Measurements from ENCODE around the gene LIMK1. TPM values are rescaled to one million over a fixed set of nuclear protein-coding genes. Genes with fewer than 3 reads are reported as not detected.

LIMK1 gene
- total and polyA plus RNA-seq, 4 donors: 6.1 to 18.9 (median 11.6) TPM

- Histone ChIP-seq H3K4me3 (ENCODE audit: low read length in 2 of 2) (no peak overlapping the region), H3K27me3 (ENCODE audit: control insufficient read depth in 1 of 2, insufficient read depth in 2 of 2, low read length in 1 of 2) (no peaks in the 10 kb centered on the region), H3K9me3 (ENCODE audit: control insufficient read depth, low read length) (no peaks in the 10 kb centered on the region), H3K4me1 (ENCODE audit: control insufficient read depth in 1 of 2, insufficient read depth in 2 of 2, low read length in 2 of 2) (no peaks in the 10 kb centered on the region), H3K36me3 (ENCODE audit: control insufficient read depth in 1 of 2, insufficient read depth in 2 of 2, low read length in 1 of 2) (no peaks in the 10 kb centered on the region), H3K27ac (ENCODE audit: low read depth in 1 of 2, low read length in 2 of 2) (no peak overlapping the region)
- WGBS, 2 donors: 88 to 90% methylated on average over 11 of the region's 11 CpGs
- ATAC-seq (ENCODE audit: low FRiP score) (peak; percentile 33), DNase-seq (peak in 1 of 2 donors; percentile 69)
- intact Hi-C loops (cut with DNase I): no loop called here
These were observed 14.5 kb downstream of the LIMK1 start for GRCh38 chr7:74097937-74098614.

GRCh38 chr7:74099031-74099430 lies 15.4 kb downstream of the LIMK1 start:
- H3K27ac ChIP-seq (ENCODE audit: low read depth in 1 of 2, low read length in 2 of 2): no peak overlapping the region
- H3K36me3 ChIP-seq (ENCODE audit: control insufficient read depth in 1 of 2, insufficient read depth in 2 of 2, low read length in 1 of 2): no peaks in the 10 kb centered on the region
- intact Hi-C loops (cut with DNase I): no loop called here
- H3K4me1 ChIP-seq (ENCODE audit: control insufficient read depth in 1 of 2, insufficient read depth in 2 of 2, low read length in 2 of 2): no peaks in the 10 kb centered on the region
- H3K9me3 ChIP-seq (ENCODE audit: control insufficient read depth, low read length): no peaks in the 10 kb centered on the region
- no peak for ATAC-seq (ENCODE audit: low FRiP score)
- no peaks in the 10 kb centered on the region for H3K27me3 ChIP-seq (ENCODE audit: control insufficient read depth in 1 of 2, insufficient read depth in 2 of 2, low read length in 1 of 2)
- no peak overlapping the region for H3K4me3 ChIP-seq (ENCODE audit: low read length in 2 of 2)
- DNase-seq: no peak
- WGBS, 2 donors: 95 to 96% methylated on average over 15 to 17 of the region's 17 CpGs

GRCh38 chr7:74101061-74101681 lies 17.6 kb downstream of the LIMK1 start:
- WGBS, 2 donors: 89 to 91% methylated on average over 8 of the region's 8 CpGs
- no peak overlapping the region for H3K4me3 ChIP-seq (ENCODE audit: low read length in 2 of 2)
- no peaks in the 10 kb centered on the region for H3K4me1 ChIP-seq (ENCODE audit: control insufficient read depth in 1 of 2, insufficient read depth in 2 of 2, low read length in 2 of 2)
- H3K27me3 ChIP-seq (ENCODE audit: control insufficient read depth in 1 of 2, insufficient read depth in 2 of 2, low read length in 1 of 2): no peaks in the 10 kb centered on the region
- ATAC-seq (ENCODE audit: low FRiP score) (no peak), DNase-seq (no peak)
- H3K36me3 ChIP-seq (ENCODE audit: control insufficient read depth in 1 of 2, insufficient read depth in 2 of 2, low read length in 1 of 2): no peaks in the 10 kb centered on the region
- intact Hi-C loops (cut with DNase I): no loop called here
- no peaks in the 10 kb centered on the region for H3K9me3 ChIP-seq (ENCODE audit: control insufficient read depth, low read length)
- no peak overlapping the region for H3K27ac ChIP-seq (ENCODE audit: low read depth in 1 of 2, low read length in 2 of 2)

GRCh38 chr7:74103219-74103772 lies 19.7 kb downstream of the LIMK1 start:
- DNase-seq: no peak
- Histone ChIP-seq H3K36me3 (ENCODE audit: control insufficient read depth in 1 of 2, insufficient read depth in 2 of 2, low read length in 1 of 2) (no peaks in the 10 kb centered on the region), H3K4me1 (ENCODE audit: control insufficient read depth in 1 of 2, insufficient read depth in 2 of 2, low read length in 2 of 2) (no peaks in the 10 kb centered on the region), H3K27me3 (ENCODE audit: control insufficient read depth in 1 of 2, insufficient read depth in 2 of 2, low read length in 1 of 2) (no peaks in the 10 kb centered on the region), H3K27ac (ENCODE audit: low read depth in 1 of 2, low read length in 2 of 2) (no peak overlapping the region), H3K9me3 (ENCODE audit: control insufficient read depth, low read length) (no peaks in the 10 kb centered on the region), H3K4me3 (ENCODE audit: low read length in 2 of 2) (no peak overlapping the region)
- intact Hi-C loops (cut with DNase I): no loop called here
- no peak for ATAC-seq (ENCODE audit: low FRiP score)
- whole genome bisulfite sequencing, 2 donors: 92 to 96% methylated on average over 6 of the region's 6 CpGs

- no peak for ATAC-seq (ENCODE audit: low FRiP score)
- H3K27ac ChIP-seq (ENCODE audit: low read depth in 1 of 2, low read length in 2 of 2): no peak overlapping the region
- WGBS, 2 donors: 88 to 89% methylated on average over 8 of the region's 8 CpGs
- H3K27me3 ChIP-seq (ENCODE audit: control insufficient read depth in 1 of 2, insufficient read depth in 2 of 2, low read length in 1 of 2): no peaks in the 10 kb centered on the region
- H3K4me1 ChIP-seq (ENCODE audit: control insufficient read depth in 1 of 2, insufficient read depth in 2 of 2, low read length in 2 of 2): no peaks in the 10 kb centered on the region
- no peaks in the 10 kb centered on the region for H3K9me3 ChIP-seq (ENCODE audit: control insufficient read depth, low read length)
- no peak for DNase-seq
- intact Hi-C loops (cut with DNase I): no loop called here
- no peaks in the 10 kb centered on the region for H3K36me3 ChIP-seq (ENCODE audit: control insufficient read depth in 1 of 2, insufficient read depth in 2 of 2, low read length in 1 of 2)
- no peak overlapping the region for H3K4me3 ChIP-seq (ENCODE audit: low read length in 2 of 2)
These were observed 21.1 kb downstream of the LIMK1 start for GRCh38 chr7:74104702-74105101.

- H3K4me1 ChIP-seq (ENCODE audit: control insufficient read depth in 1 of 2, insufficient read depth in 2 of 2, low read length in 2 of 2): no peaks in the 10 kb centered on the region
- H3K9me3 ChIP-seq (ENCODE audit: control insufficient read depth, low read length): no peaks in the 10 kb centered on the region
- no peaks in the 10 kb centered on the region for H3K27me3 ChIP-seq (ENCODE audit: control insufficient read depth in 1 of 2, insufficient read depth in 2 of 2, low read length in 1 of 2)
- no peak for DNase-seq
- no peaks in the 10 kb centered on the region for H3K36me3 ChIP-seq (ENCODE audit: control insufficient read depth in 1 of 2, insufficient read depth in 2 of 2, low read length in 1 of 2)
- ATAC-seq (ENCODE audit: low FRiP score): no peak
- WGBS, 2 donors: 90 to 92% methylated on average over 11 of the region's 11 CpGs
- no peak overlapping the region for H3K4me3 ChIP-seq (ENCODE audit: low read length in 2 of 2)
- H3K27ac ChIP-seq (ENCODE audit: low read depth in 1 of 2, low read length in 2 of 2): no peak overlapping the region
- intact Hi-C loops (cut with DNase I): no loop called here
These were observed 22.4 kb downstream of the LIMK1 start for GRCh38 chr7:74105992-74106391.

GRCh38 chr7:74106846-74107245 lies 23.2 kb downstream of the LIMK1 start:
- H3K4me1 ChIP-seq (ENCODE audit: control insufficient read depth in 1 of 2, insufficient read depth in 2 of 2, low read length in 2 of 2): no peaks in the 10 kb centered on the region
- H3K4me3 ChIP-seq (ENCODE audit: low read length in 2 of 2): no peak overlapping the region
- WGBS, 2 donors: 96 to 97% methylated on average over 18 of the region's 18 CpGs
- no peaks in the 10 kb centered on the region for H3K36me3 ChIP-seq (ENCODE audit: control insufficient read depth in 1 of 2, insufficient read depth in 2 of 2, low read length in 1 of 2)
- no peak overlapping the region for H3K27ac ChIP-seq (ENCODE audit: low read depth in 1 of 2, low read length in 2 of 2)
- H3K27me3 ChIP-seq (ENCODE audit: control insufficient read depth in 1 of 2, insufficient read depth in 2 of 2, low read length in 1 of 2): no peaks in the 10 kb centered on the region
- intact Hi-C loops (cut with DNase I): no loop called here
- no peaks in the 10 kb centered on the region for H3K9me3 ChIP-seq (ENCODE audit: control insufficient read depth, low read length)
- ATAC-seq (ENCODE audit: low FRiP score) (peak; percentile 22), DNase-seq (no peak)

- 75 to 80% methylated on average over 10 to 17 of the region's 17 CpGs for WGBS, 2 donors
- no peak for ATAC-seq (ENCODE audit: low FRiP score)
- H3K36me3 ChIP-seq (ENCODE audit: control insufficient read depth in 1 of 2, insufficient read depth in 2 of 2, low read length in 1 of 2): peaks cover 0 to 4% of the 10 kb centered on the region in 2 donors
- H3K4me1 ChIP-seq (ENCODE audit: control insufficient read depth in 1 of 2, insufficient read depth in 2 of 2, low read length in 2 of 2): no peaks in the 10 kb centered on the region
- H3K27ac ChIP-seq (ENCODE audit: low read depth in 1 of 2, low read length in 2 of 2): no peak overlapping the region
- no peak overlapping the region for H3K4me3 ChIP-seq (ENCODE audit: low read length in 2 of 2)
- H3K27me3 ChIP-seq (ENCODE audit: control insufficient read depth in 1 of 2, insufficient read depth in 2 of 2, low read length in 1 of 2): no peaks in the 10 kb centered on the region
- no peaks in the 10 kb centered on the region for H3K9me3 ChIP-seq (ENCODE audit: control insufficient read depth, low read length)
- intact Hi-C loops (cut with DNase I): no loop called here
- DNase-seq: no peak
These were observed 31.7 kb downstream of the LIMK1 start for GRCh38 chr7:74115326-74115725.

- Histone ChIP-seq H3K27me3 (ENCODE audit: control insufficient read depth in 1 of 2, insufficient read depth in 2 of 2, low read length in 1 of 2) (no peaks in the 10 kb centered on the region), H3K27ac (ENCODE audit: low read depth in 1 of 2, low read length in 2 of 2) (no peak overlapping the region), H3K9me3 (ENCODE audit: control insufficient read depth, low read length) (no peaks in the 10 kb centered on the region), H3K36me3 (ENCODE audit: control insufficient read depth in 1 of 2, insufficient read depth in 2 of 2, low read length in 1 of 2) (peaks cover 0 to 12% of the 10 kb centered on the region in 2 donors), H3K4me3 (ENCODE audit: low read length in 2 of 2) (no peak overlapping the region), H3K4me1 (ENCODE audit: control insufficient read depth in 1 of 2, insufficient read depth in 2 of 2, low read length in 2 of 2) (no peaks in the 10 kb centered on the region)
- 92% methylated on average over 13 of the region's 13 CpGs for WGBS, 2 donors
- intact Hi-C loops (cut with DNase I): no loop called here
- ATAC-seq (ENCODE audit: low FRiP score): no peak
- DNase-seq: no peak
These were observed 32.8 kb downstream of the LIMK1 start for GRCh38 chr7:74116356-74116755.
